Inferior parietal cortex (tissue), 1 donor: ENCODE measurements around the gene FAIM2.
A peak's percentile ranks its signal among the peaks of the same experiment; 100 is the strongest.

ENCODE experiments used
- DNase-seq: peaks from one replicate; pipeline ENCODE4 v3.0.0-alpha.2; 2016; ENCODE audit errors: extremely low spot score

Gene FAIM2

DNA sequence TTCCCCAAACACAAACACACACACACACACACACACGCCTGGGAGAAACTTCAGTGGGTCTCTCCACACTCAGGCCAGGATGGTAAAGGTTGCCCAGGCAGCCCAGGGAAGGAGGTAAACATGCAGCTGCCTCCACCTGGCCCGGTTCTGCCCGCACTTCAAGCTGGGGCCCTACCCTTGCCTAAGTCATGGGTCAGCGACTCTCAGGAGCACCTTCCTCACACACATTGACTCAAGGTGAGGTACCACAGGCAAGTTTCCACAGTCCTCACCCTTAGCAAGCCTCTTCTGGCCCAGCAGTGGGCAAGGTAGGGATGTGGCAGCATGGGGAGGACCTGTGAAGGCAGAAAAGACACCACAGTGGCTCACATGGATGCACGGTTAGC lies 14.1 kb upstream of the FAIM2 start:
- no peak for DNase-seq

DNA sequence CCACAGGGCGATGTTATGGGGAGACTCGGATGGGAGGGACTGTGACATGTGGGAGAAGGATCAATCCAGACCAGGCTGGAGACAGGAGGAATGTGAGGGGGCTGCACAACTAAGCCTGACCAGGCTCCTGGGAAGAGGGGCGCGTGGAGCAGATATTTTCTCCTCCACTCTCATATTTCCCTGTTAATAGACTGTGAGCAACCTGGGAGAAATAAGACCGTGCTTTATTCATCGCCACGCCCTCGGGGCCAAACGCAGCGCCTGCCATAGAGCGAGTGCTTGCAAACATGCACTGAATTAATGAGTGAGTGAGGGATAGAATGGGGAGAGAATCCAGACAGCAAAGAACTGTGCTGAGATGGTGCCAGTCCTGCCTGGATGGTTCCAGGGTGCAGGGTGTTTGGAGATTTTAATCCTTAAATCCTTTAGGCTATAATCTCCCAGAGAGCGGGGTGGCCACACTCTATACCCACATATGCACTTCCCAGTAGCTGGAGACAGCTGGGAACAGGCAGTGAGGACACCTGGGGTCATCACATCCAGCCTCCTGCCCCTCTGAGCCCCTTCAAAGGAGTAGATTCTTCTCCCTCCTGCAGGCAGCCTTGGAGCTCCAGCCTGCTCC lies 13.6 kb upstream of the FAIM2 start:
- DNase-seq = no peak

DNA sequence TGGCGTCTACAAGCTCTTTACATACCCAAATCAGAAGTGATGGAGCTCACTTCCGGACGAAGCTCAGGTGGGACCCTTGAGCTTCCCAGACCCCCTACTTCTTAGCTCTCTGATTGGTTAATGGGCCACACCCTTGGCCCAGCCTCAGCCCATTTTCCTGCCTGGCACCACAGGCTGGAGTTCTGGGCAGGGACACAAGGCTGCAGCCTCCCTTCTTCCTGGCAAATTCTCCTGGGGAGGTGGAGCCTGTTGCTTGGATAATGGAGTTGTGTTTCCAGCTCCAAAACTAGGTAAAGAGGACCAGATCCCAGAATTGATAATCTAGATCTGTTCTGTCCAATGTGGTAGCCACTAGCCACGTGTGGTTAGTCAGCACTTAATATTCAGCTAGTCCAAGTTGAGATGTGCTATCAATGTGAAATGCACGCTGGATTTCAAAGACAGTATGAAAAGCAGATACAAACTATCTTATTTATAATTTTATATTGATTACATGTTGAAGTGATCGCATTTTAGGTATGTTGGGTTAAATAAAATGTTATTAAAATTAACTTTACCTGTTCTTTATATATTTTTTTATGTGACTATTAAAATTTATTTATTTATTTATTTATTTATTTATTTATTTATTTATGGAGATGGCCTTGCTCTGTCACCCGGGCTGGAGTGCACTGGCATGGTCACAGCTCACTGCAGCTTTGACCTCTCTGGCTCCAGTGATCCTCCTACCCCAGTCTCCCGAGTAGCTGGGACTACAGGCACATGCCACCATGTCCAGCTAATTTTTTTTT lies 12.6 kb upstream of the FAIM2 start:
- no peak for DNase-seq

DNA sequence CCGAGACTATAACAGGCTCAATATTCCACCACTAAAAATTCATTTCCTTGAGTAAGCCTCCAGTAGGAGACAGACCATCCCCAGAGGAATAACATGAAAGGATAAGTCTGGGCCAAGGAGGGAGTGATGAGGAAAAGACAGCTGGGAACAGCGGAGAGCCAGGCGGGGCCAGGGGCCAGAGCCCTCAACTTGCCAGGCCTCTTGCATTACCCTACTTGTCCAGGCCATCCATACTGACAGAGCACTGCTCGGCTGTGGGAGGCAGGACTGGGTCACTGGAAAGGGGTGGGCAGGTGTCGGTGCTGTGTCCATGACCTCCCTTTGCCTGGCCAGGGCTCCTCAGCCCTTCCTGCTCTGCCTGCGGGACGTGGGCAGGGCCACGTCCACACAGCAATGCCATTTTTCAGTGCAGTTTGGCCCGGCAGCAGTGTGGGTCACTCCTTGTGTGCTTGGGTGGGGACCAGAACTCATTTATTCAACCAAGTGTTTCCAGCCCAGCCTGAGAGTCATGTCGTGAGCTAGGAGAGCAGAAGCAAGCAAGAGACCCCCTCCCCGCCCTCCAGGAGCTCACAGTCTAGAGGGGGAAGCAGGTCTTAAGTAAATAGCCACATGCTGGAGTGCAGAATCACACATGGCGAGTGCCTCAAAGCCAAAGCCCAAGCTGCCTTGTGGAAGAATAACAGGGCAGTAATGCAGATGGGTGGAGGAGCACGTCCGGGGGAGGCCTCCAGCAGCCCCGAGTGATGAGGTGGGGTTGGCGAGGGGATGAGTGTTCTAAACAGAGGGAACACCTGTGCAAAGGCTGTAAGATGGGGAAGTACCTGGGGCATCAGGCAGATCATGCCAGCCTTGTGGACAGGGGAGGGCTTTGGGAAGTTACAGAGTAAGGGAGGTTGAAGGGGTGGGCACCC lies 8.9 kb upstream of the FAIM2 start:
- no peak for DNase-seq

DNA sequence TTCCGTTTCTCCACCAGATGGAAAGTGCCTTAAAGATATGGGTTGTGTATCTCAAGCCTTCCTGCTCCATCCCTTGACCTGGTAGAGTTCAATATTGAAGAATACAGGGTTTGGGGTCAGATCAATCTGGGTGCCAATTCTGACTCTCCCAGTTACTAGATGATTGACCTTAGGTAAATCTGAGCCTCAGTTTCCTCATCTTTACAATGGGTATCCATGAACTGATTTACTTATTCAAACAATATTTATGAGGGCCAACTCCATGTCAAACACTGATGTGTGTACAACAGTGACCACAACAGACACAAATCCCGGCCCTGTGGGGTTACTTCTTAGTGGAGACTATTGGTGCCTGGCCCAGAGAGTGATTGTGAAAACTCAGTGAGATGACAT lies 7.5 kb upstream of the FAIM2 start:
- no peak for DNase-seq

DNA sequence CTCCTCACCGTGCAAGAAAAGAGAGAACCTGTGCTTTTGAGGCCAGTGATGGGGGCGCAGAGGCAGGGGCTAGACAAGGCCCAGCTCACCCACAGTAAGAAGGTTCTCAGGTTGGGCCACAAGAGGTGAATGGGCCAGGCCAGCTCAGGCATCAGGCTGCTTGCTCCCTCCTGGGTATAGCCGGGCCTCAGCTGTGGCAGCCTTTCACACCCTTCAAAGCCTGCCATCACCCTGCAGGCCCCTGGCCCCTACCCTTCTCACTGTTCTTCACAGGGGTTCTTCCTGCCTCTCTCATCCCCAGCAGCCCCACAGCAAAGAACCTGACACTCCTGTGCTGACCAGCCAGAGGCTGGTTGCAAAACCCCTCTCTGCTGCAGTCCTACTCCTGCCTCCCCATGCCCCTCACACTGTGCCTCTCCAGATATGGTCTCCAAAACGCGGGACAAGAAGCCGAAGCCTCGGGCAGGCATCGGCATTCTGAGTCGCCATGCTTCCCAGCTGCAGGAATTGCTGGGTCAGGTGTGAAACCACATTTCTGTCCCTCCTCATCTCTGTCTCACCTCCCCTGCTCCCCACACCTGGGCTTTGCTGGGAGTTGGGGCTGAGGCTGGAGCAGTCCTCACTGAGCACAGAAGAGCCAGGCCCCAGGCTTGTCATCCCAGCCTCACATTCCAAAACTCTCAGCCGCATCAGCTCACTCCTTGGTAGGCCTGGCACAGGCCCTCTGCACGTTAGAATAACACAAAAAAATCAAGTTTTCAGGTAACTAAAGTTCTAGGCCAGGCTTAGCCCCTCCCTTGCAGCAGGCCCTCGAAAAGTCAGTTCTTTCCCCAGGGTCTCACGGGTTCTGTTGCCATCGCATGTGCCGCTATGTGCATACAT lies 6.9 kb upstream of the FAIM2 start:
- no peak for DNase-seq

DNA sequence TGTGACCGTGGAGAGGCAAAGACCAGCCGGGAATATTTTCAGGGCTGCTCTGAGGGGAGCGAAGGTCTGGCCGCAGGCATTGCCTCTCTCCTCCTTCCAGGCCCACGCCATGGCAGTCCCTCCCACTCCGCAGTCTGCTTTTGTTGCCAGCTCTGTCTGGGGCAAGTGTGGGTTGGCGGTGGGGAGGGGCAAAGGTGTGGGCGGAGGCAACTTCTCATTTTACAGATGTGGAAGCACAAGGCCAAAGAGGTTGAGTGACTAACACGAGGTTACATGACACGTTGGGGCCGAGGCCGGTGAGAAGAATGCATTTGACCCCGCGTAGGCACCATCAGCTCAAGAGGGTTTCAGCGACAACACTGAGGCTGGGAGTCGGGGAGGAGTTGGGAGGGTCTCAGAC lies 6.1 kb upstream of the FAIM2 start:
- no peak for DNase-seq

DNA sequence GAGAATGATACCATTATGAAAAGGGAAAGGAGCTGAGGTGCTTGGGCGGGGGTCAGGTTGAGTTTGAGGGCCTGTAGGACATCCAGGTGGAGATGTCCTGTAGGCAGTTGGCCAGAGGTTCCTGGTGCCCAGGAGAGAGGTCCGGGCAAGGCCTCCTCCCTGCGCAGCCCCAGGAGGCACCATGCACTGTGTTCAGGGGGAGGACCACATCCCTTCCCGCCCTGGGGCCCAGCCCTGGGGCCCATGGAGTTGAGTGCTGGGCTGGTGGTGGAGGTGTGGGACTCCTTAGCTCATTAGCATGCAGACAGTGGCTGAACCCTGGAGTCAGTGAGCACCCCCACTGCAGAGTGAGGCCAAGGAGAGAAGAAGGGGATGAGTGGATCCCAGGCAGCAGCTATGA lies 5.7 kb upstream of the FAIM2 start:
- no peak for DNase-seq

DNA sequence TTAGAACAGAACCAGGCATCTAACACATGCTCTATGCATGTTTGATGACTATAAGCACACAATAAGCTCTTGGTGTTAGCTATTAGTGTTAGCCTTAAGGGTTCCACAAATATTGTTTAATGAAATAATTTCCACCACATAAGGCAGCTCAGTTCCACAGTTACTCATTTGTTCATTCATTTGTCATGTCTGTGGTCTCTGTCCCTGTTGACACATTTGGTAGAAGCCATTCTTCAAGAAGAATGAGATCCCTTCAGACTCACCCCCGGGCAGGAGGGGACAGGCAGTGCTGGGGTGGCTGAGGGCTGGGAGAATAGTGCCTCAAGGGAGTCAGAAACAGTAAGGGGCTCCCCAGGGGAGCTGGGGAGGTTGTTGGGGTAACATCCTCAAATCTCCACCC lies 3.7 kb upstream of the FAIM2 start:
- no peak for DNase-seq

DNA sequence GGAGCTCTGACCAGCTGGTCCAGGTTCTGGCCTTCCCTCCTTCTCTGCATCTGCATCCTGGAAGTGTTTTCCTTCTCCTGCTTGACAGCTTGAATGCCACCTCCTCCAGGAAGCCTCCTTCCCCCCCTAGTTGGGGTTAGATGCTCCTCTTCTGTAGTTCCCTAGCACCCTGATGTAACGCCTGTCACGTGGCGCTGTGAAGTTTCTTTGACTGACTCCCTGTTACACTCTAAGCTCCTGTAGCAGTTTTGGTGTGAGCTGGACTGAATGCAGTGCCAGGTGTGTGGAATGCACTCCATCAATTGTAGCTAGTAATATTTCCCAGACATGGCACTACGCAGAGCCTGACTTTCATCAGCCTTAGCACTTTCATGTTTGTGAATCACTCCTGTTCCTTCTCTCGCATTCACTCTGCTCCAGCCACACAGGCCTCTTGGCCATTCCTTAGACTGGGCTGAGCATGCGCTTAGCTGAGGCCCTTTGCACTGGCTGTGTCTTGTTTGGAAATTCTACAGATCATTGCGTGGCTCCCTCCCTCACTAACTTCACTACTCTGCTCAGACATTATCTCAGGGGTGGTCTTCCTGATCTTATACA lies 2.1 kb upstream of the FAIM2 start:
- DNase-seq = no peak

DNA sequence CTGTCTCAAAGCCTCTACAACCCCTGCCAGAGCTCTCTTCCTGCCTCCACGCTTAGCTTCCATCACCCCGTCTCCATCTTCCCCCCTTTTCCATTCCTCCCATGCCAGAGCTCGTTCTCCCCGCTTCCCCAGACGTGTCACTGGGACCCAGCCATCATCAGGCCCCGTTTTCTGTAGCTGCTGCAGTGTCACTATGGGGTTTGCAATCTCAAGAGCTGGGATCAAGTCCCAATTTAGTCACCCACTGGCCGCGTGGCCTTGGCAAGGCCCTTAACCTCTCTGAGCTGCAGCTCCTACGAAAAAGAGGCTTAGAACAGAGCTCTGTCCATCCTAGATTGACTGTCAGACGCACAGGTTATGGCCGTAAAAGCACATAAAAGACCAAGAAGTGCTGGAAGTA lies 901 bp upstream of the FAIM2 start:
- DNase-seq = no peak

DNA sequence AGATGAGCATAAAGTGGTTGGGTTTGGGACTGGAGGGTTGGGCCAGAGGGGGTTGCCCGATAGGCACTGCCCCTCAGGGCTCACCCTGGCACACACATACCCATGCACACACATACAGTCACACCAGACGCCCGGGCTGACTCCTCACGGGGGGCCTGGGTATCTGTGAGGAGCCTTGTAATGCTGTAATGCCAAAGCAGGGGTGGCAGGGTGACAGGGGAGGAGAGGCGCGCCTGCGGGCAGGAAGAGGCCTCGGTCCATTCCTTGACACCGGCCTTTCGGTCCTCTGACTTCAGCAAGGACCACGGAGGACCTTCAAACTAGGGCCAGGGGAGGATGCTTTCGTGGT lies 375 bp downstream of the FAIM2 start:
- no peak for DNase-seq

DNA sequence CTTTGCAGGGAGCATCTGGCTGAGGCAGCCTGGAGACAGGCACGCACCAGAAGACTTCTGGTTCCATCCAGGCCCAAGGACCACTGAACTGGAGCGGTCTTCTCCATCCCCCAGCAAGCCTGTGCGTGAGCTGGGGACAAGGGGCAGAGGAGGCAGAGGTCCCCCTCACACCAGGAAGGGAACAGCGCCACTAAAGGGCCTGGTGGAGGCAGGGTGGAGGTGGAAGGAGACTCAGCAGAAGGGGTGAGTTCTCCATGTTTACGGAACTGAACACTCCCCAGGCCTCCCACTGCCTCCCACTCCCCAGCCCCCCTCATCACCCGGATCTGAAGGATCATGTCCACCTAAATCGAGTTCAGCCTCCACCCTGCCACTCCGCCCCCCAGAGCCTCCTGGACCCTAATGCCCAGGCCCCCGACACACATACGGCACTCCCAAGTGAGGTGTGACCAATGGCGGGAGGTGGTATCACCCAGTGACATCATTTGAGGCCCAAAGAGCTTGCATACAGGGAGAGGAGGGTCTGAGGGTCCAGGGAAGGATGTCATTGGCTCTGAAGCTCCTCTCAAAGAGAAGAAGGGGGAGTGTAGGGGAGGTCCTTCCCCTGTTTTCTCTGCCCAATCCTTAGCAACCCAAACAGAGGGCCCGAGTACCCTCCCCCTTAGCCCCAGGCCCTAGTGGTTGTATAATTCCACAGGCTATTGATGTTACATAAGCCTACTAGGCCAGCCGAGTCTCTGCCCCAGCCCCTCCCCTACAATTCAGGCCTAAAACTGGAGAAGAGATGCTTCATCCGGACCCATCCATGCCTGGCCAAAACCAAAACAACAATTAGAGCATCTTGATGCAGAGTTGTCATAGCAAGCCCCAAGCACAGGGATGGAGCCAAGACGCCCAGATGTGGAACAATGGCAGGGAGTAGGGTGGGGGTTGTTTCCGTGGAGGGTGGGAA lies 1.0 kb downstream of the FAIM2 start:
- peak; percentile 55 for DNase-seq

DNA sequence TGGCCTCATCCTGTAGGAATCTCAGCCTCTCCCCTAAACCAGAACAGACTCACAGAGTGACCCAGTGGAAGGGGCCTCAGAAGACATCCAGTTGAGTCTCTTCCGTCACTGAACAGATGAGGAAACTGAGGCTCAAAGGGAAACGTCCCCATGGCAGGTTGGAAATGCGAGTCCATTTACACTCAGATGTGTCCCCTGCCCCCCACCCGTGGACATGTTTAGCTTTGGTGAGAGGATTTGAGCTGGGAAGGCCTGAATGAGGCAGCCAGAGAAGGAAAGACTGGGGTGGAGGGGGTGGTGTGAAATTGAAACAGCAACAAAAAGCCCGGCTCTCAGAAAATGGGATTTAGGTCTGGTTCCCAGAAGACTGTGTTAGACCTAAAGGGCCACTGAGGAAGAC lies 1.7 kb downstream of the FAIM2 start:
- DNase-seq = peak; percentile 11

DNA sequence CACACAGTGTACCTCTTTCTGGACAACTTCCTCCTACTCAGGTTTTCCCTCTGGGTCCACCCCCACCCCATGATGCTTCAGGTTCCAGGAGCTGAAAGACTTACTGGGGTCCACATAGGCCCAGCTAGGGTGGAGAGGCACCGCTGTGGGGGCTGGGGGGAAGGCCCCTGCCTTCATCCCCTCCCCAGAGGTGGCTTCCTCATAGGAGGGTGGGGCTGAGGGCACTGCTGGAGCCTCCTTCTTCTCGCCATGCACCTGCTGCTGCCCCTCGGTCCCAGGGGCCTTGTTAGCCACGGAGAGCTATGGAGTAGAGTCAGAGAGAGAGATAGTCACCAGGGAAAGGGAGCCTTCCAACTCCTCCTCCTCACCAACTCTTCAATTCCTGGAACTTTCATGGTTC lies 2.7 kb downstream of the FAIM2 start:
- no peak for DNase-seq

DNA sequence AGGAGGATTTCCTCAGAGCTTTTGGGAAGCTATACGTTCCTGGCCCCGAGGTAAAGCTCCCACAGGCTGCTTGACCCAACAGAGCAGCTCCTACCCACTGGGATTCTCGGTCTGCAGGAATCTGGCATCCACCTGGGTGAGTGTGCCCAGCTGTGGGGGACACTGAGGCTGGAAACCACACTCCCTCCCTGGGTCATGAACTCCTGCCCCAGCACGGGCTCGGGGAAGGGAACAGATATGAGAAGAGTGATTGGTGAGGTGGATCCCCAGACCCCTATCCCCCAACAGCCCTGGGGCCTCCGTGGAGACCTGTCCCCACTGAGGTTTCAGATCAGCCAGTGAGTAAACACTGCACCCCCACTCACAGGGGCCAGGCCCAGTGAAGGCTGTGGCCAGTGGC lies 3.3 kb downstream of the FAIM2 start:
- DNase-seq = no peak

DNA sequence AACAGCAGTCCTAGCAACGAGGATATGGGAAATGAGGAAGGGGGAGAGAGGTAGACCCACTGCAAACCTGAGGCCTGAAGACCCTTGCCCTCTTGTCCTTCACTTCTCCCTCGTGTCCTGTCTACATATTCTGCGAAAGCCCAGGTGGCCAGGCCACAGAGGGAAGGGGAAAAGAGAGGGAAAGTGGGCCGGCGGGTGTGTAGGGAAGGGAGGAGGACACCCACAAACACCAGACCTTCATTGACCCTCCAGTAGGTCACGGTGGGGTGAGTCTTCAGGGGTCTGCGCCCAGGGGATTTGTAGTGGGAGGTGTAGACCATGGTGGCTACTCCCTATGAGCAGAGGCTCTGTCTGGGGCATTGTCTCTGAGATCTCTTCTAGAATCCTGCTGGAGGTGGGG lies 3.8 kb downstream of the FAIM2 start:
- no peak for DNase-seq

DNA sequence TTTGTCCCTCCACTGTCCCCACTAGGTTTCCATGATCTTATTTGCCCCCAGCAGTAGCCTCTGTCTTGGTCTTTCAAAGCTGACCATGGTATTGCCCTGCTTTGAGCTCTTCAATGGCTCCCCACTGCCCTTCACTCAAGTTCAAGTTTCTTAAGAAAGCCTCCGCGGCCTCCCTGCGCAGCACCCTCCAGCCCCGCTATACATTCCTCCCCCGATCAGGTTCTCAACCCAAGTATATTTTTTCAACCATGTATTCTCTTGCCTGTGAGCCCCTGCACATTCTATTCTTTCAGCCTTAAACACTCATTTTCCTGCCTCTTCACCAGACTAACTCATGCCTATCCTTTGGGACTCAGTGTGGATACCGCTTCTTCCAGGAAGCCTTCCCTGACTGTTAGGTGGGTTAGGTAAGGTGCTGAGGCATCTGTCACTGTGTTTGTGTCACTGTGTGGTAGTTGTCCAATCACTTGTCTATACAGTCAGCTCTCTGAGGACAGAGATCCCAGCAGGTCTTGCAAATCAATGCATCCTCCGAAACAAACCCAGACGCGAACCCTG lies 4.3 kb downstream of the FAIM2 start:
- DNase-seq = no peak

DNA sequence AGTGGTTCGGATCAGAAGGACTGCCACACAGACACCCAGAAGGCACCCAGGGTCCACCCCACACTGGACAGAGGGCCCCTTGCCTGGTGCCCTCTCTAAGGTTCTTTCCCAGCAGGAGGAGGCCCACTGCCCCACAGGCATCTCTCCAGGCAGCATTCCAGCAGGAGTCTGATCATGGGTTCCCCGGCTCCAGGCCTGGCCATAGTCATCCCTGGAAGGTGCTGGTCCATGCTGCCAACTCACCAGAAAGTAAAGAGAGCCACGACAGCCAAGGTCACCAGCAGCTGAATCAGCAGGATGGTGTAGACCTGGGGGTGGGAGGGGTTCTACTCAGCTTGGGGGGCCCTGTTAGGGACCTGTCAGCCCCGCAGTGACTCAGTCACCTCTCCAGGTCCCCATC lies 6.4 kb downstream of the FAIM2 start:
- DNase-seq = no peak

DNA sequence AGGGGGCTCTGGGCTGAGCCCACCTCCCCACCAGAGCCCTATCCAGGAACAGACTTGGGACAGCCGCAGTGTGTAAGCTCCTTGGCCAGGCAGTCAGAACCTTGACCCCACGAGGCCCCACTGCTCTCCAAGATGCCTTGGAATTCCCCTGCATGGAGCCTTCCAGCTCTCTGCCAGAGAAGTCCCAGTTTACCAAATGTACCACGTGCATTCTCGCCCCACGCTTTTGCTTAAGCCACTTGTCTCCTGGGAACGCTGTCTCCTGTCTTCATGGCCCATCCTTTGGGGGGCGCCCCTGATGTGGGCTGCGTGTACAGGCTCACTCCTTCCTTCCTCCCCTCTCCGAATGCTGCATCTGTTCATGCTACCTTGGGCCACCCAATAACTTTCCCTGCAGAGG lies 7.9 kb downstream of the FAIM2 start:
- DNase-seq = no peak
